Thoracic aorta (tissue), 2 donors: ENCODE measurements around the gene CIP2A. TPM values are rescaled to one million over a fixed set of nuclear protein-coding genes. Genes with fewer than 3 reads are reported as not detected.
"Not testable (repeated sequence)": the region's sequence is repeated elsewhere in the genome, so short reads cannot be mapped to it uniquely, and the experiment has no call there.

ENCODE experiments used
- ATAC-seq: fragments of 150-250 bp; one replicate; pipeline ENCODE4 v1.8.0; 2017; ENCODE audit warnings: low read depth; ENCODE audit not compliant: insufficient number of reproducible peaks, low FRiP score
- DNase-seq: peaks from one replicate; pipeline ENCODE4 v3.0.0-alpha.2; 2020; ENCODE audit warnings: low spot score
- H3K27ac ChIP-seq, 2 donors: fragments of 200-600 bp; sonication (generic); 1 replicate in 1 of 2; 2 replicates in 1 of 2; pipeline ENCODE4 v1.5.1; 2016; ENCODE audit warnings: mild to moderate bottlenecking in 2 of 2, moderate library complexity in 2 of 2
- H3K27me3 ChIP-seq: fragments of 200-600 bp; sonication (generic); replicated peaks from 2 replicates; pipeline ENCODE4 v1.6.0; 2016; ENCODE audit warnings: mild to moderate bottlenecking; ENCODE audit not compliant: insufficient read depth
- H3K36me3 ChIP-seq: fragments of 200-600 bp; sonication (generic); one replicate; pipeline ENCODE4 v1.5.1; 2016
- H3K4me1 ChIP-seq, 2 donors: fragments of 200-600 bp; sonication (generic); 1 replicate in 1 of 2; 2 replicates in 1 of 2; pipeline versions ENCODE4 v1.5.1 to v1.6.0; 2016; ENCODE audit warnings: low read depth in 2 of 2, mild to moderate bottlenecking in 1 of 2; ENCODE audit not compliant: control insufficient read depth in 1 of 2
- H3K4me3 ChIP-seq: fragments of 200-600 bp; sonication (generic); 2 replicates; pipeline ENCODE4 v1.5.1; 2016; ENCODE audit warnings: mild to moderate bottlenecking
- H3K9me3 ChIP-seq: fragments of 200-600 bp; sonication (generic); 2 replicates; pipeline ENCODE4 v1.5.1; 2016
- CTCF ChIP-seq: fragments of 200-600 bp; sonication (generic); IDR thresholded peaks from one replicate; pipeline ENCODE4 v1.5.1; 2019; ENCODE audit warnings: antibody characterized with exemption
- total RNA-seq, 2 donors: library from RNA; depleted of rRNA; stranded (reverse); fragments of >200 nt; gene quantifications; one replicate each; pipeline versions ENCODE4 v1.1.0 to v1.2.3, GENCODE V29; 2016

The CIP2A gene
- 1 to 10 TPM; 1.6 to 5.9 TPM for total RNA-seq

DNA sequence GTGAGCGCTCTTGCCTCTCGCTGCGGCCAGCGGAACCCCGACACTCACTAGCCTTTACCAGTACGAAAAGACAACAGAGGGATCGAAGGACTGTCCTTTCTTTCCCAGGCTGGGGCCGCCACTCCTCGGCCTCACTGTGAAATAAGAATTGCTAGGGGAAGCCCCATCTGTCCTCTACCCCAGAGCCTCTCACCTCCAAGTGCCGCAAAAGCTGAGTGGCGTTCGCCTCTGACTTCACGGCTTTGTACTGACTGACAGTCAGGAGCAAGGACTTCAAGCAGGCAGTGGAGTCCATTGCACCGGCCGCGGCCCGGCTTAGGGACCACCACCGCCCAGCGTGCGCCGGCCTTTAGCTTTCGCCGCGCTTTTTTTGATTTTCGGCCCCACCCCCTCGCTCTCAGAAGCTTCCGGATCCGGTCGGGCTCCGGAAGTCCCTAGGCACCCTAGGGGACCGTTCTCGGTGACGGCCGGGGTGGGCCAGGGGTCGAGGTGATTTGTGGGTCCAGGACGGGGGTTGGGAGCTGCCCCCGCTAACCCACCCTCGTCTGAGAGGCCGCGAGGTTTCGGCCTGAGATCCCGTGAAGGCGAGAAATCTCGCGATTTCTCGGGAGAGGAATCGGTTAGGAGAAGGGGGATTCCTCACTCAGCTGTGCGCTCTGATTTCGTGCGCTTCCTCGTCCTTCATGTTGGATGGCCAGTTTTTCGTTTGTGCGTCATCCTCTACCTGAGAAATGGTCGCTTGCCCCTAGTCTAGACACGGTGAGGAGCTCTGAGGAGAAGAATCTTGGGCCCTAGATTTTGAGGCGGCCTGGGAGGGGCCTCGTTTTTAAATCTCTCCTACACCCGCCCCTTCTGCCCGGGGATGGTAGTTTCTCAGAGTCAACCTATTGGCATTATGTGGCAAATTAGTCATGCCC is at the start of gene CIP2A, which contains the start of gene DZIP3:
Gene CIP2A (minus strand): TSS at position 358 of the 917 bp plus-strand sequence. CDS start 63 bp downstream, at position 295.
Gene DZIP3 (plus strand): TSS at position 642 of the 917 bp plus-strand sequence. CDS start 15,685 bp downstream, outside the sequence.
- no peaks in the 10 kb centered on the region for H3K27me3 ChIP-seq
- H3K27ac ChIP-seq, result peak within 1 kb of the TSS; percentile 90 to 94
- ATAC-seq (peak; percentile 85), DNase-seq (peak; percentile 47)
- peak within 1 kb of the TSS; percentile 89 for H3K4me3 ChIP-seq
- H3K36me3 ChIP-seq, result no peaks in the 10 kb centered on the region
- TF ChIP-seq CTCF, result peak; percentile 11
- no peaks in the 10 kb centered on the region for H3K9me3 ChIP-seq
- H3K4me1 ChIP-seq, result peaks cover 10 to 16% of the 10 kb centered on the region in 2 donors

GRCh38 chr3:108629974-108630373 is 40.7 kb upstream of the CIP2A start:
- Histone ChIP-seq H3K4me1 (no peaks in the 10 kb centered on the region), H3K36me3 (peaks cover 3% of the 10 kb centered on the region), H3K9me3 (no peaks in the 10 kb centered on the region), H3K4me3 (no peak overlapping the region), H3K27ac (no peak overlapping the region), H3K27me3 (no peaks in the 10 kb centered on the region)
- ATAC-seq, result no peak
- no peak for DNase-seq
- TF ChIP-seq CTCF, result no peak

DNA sequence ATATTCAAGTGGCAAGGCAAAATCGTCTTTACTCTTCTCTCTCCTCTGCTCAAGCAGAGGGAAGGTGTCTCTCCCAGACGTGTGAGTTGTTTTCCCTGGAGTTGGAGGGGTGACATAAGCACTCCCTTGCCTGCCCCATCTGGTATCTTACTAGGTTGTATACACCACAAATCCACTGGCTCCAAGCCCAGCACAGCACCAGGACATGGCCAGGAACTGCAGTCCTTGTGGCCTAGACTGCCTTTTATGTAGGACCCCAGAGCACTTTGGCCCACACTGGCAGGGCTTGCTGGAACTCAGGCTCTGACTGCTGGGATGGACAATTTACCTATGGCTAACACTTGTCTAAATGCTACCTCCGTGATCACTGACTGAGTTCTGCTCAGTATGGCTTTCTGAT is 34.3 kb upstream of the CIP2A start:
- Histone ChIP-seq H3K36me3 (peaks cover 3% of the 10 kb centered on the region), H3K4me1 (no peaks in the 10 kb centered on the region), H3K4me3 (no peak overlapping the region), H3K27me3 (no peaks in the 10 kb centered on the region), H3K27ac (no peak overlapping the region), H3K9me3 (no peaks in the 10 kb centered on the region)
- TF ChIP-seq CTCF, result no peak
- DNase-seq (no peak), ATAC-seq (no peak)

GRCh38 chr3:108620250-108620649 is 31.0 kb upstream of the CIP2A start:
- peaks cover 2% of the 10 kb centered on the region for H3K36me3 ChIP-seq
- H3K4me1 ChIP-seq, result no peaks in the 10 kb centered on the region
- TF ChIP-seq CTCF, result no peak
- no peak overlapping the region for H3K27ac ChIP-seq
- ATAC-seq, result no peak
- DNase-seq, result no peak
- no peaks in the 10 kb centered on the region for H3K9me3 ChIP-seq
- H3K4me3 ChIP-seq, result no peak overlapping the region
- no peaks in the 10 kb centered on the region for H3K27me3 ChIP-seq

- not testable (repeated sequence) for ATAC-seq, H3K27ac ChIP-seq, H3K4me3 ChIP-seq, H3K27me3 ChIP-seq, H3K9me3 ChIP-seq, H3K4me1 ChIP-seq, DNase-seq, H3K36me3 ChIP-seq
Measured at GRCh38 chr3:108616090-108616489, 26.9 kb upstream of the CIP2A start.
